ENCODE data around the gene PRKCE.

PRKCE gene

DNA sequence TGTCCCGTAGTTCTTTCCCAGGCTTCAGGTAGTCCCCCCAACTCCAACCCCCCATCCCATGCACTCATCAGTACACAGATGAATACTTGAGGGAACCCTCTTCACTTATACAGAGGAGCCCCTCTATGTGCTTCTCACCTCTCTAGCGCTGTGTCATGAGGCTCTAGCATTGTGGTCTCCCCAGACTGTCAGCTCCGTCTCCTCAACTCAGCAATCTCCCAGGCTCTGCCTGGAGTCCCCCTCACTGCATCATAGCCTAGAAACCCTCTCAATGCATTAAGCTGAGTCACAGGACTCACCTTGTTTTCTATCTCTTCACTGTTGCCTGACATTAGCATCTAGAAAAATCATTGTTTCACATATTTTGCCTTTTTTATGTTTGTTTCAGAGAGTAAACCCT, 20.2 kb upstream of the PRKCE start:
- H3K36me3 ChIP-seq (ENCODE audit: control insufficient read depth, insufficient read depth, low read length) = no peaks in the 10 kb centered on the region
- H3K27ac ChIP-seq (ENCODE audit: insufficient read depth, low read depth, low read length, poor library complexity, severe bottlenecking) = no peak overlapping the region
- no peaks in the 10 kb centered on the region for H3K27me3 ChIP-seq (ENCODE audit: control insufficient read depth, insufficient read depth, low read length, poor library complexity, severe bottlenecking)
- H3K4me1 ChIP-seq (ENCODE audit: control insufficient read depth, insufficient read depth, low read length) = no peaks in the 10 kb centered on the region
- no peak overlapping the region for H3K4me3 ChIP-seq (ENCODE audit: insufficient read depth, low read depth, low read length)
- 85 to 93% methylated on average over 3 of the region's 3 CpGs for WGBS, 2 experiments
- no peaks in the 10 kb centered on the region for H3K9me3 ChIP-seq (ENCODE audit: control insufficient read depth, low read length)

DNA sequence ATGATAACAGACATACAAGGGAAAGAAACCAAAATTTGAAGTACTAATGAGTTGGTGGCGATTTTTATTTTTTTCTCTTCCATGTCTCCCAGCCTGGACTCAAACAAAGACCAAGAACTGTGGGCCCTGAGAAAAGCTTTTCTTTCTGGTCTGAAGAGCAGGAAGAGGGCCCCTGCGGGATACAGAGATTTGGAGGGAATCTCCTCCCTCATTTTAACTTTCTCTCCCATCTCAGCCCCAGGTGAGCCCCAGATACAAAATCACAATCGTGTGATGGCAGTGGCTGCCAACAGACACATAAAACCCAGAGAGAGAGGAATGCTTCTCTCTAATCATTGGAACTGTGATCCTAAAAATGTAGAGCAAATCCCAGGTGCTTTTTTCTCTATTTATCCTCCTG, 19.5 kb upstream of the PRKCE start:
- no peaks in the 10 kb centered on the region for H3K9me3 ChIP-seq (ENCODE audit: control insufficient read depth, low read length)
- H3K27ac ChIP-seq (ENCODE audit: insufficient read depth, low read depth, low read length, poor library complexity, severe bottlenecking) = no peak overlapping the region
- no peak overlapping the region for H3K4me3 ChIP-seq (ENCODE audit: insufficient read depth, low read depth, low read length)
- WGBS, 2 experiments = 53 to 54% methylated on average over 3 of the region's 3 CpGs
- no peaks in the 10 kb centered on the region for H3K4me1 ChIP-seq (ENCODE audit: control insufficient read depth, insufficient read depth, low read length)
- no peaks in the 10 kb centered on the region for H3K27me3 ChIP-seq (ENCODE audit: control insufficient read depth, insufficient read depth, low read length, poor library complexity, severe bottlenecking)
- no peaks in the 10 kb centered on the region for H3K36me3 ChIP-seq (ENCODE audit: control insufficient read depth, insufficient read depth, low read length)

GRCh38 chr2:45634223-45634622, 17.3 kb upstream of the PRKCE start:
- Histone ChIP-seq H3K9me3 (ENCODE audit: control insufficient read depth, low read length) (no peaks in the 10 kb centered on the region), H3K4me1 (ENCODE audit: control insufficient read depth, insufficient read depth, low read length) (no peaks in the 10 kb centered on the region), H3K27ac (ENCODE audit: insufficient read depth, low read depth, low read length, poor library complexity, severe bottlenecking) (no peak overlapping the region), H3K36me3 (ENCODE audit: control insufficient read depth, insufficient read depth, low read length) (no peaks in the 10 kb centered on the region), H3K4me3 (ENCODE audit: insufficient read depth, low read depth, low read length) (no peak overlapping the region), H3K27me3 (ENCODE audit: control insufficient read depth, insufficient read depth, low read length, poor library complexity, severe bottlenecking) (no peaks in the 10 kb centered on the region)
- WGBS, 2 experiments = 87 to 96% methylated on average over 5 of the region's 5 CpGs

DNA sequence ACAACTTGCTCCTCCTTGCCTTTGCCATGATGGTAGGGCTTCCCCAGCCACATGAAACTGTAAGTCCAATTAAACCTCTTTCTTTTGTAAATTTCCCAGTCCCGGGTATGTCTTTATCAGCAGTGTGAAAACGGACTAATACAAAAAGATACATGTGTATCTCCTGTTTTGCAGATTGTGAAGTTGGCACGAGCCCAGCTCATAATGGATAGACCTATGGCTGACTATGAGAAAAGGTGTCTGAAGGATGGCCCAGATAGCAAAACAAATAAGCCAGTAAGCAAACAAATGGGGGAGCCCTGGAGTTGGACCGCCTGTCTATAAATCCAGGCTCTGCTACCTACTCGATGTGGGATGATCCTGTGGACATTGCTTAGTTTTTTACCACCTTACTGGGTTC, 15.5 kb upstream of the PRKCE start:
- Histone ChIP-seq H3K27ac (ENCODE audit: insufficient read depth, low read depth, low read length, poor library complexity, severe bottlenecking) (no peak overlapping the region), H3K4me3 (ENCODE audit: insufficient read depth, low read depth, low read length) (no peak overlapping the region), H3K9me3 (ENCODE audit: control insufficient read depth, low read length) (no peaks in the 10 kb centered on the region), H3K27me3 (ENCODE audit: control insufficient read depth, insufficient read depth, low read length, poor library complexity, severe bottlenecking) (no peaks in the 10 kb centered on the region), H3K4me1 (ENCODE audit: control insufficient read depth, insufficient read depth, low read length) (no peaks in the 10 kb centered on the region), H3K36me3 (ENCODE audit: control insufficient read depth, insufficient read depth, low read length) (no peaks in the 10 kb centered on the region)
- WGBS, 2 experiments = 89 to 92% methylated on average over 5 of the region's 5 CpGs

GRCh38 chr2:45637440-45637839, 14.0 kb upstream of the PRKCE start:
- H3K4me3 ChIP-seq (ENCODE audit: insufficient read depth, low read depth, low read length) = no peak overlapping the region
- H3K36me3 ChIP-seq (ENCODE audit: control insufficient read depth, insufficient read depth, low read length) = no peaks in the 10 kb centered on the region
- H3K4me1 ChIP-seq (ENCODE audit: control insufficient read depth, insufficient read depth, low read length) = no peaks in the 10 kb centered on the region
- H3K27me3 ChIP-seq (ENCODE audit: control insufficient read depth, insufficient read depth, low read length, poor library complexity, severe bottlenecking) = peaks cover 5% of the 10 kb centered on the region
- no peak overlapping the region for H3K27ac ChIP-seq (ENCODE audit: insufficient read depth, low read depth, low read length, poor library complexity, severe bottlenecking)
- H3K9me3 ChIP-seq (ENCODE audit: control insufficient read depth, low read length) = no peaks in the 10 kb centered on the region
- 96 to 98% methylated on average over 5 of the region's 5 CpGs for WGBS, 2 experiments

DNA sequence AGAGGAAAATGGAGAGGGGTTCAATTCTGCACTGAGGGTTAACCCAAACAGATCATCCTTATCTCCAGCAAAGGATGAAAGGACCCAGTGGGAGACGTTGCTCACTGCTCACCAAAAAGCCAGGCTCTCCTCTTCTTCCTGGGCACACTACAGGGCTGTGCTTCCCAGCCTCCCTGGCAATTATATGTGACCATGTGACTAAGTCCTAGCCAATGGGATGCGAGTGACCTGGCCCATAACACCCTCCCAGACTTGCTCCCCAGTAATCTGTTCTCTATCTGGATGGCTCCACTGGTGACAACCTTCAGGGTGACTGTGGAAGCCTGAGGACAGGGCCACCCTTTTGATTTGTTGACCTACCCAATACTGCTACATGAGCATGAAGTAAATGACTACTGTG, 10.9 kb upstream of the PRKCE start:
- Histone ChIP-seq H3K36me3 (ENCODE audit: control insufficient read depth, insufficient read depth, low read length) (no peaks in the 10 kb centered on the region), H3K4me3 (ENCODE audit: insufficient read depth, low read depth, low read length) (no peak overlapping the region), H3K27ac (ENCODE audit: insufficient read depth, low read depth, low read length, poor library complexity, severe bottlenecking) (no peak overlapping the region), H3K9me3 (ENCODE audit: control insufficient read depth, low read length) (no peaks in the 10 kb centered on the region), H3K27me3 (ENCODE audit: control insufficient read depth, insufficient read depth, low read length, poor library complexity, severe bottlenecking) (peaks cover 26% of the 10 kb centered on the region), H3K4me1 (ENCODE audit: control insufficient read depth, insufficient read depth, low read length) (no peaks in the 10 kb centered on the region)
- WGBS, 2 experiments = 87 to 93% methylated on average over 2 of the region's 2 CpGs

GRCh38 chr2:45643095-45643494, 8.4 kb upstream of the PRKCE start:
- H3K27me3 ChIP-seq (ENCODE audit: control insufficient read depth, insufficient read depth, low read length, poor library complexity, severe bottlenecking) = peaks cover 45% of the 10 kb centered on the region
- no peak overlapping the region for H3K27ac ChIP-seq (ENCODE audit: insufficient read depth, low read depth, low read length, poor library complexity, severe bottlenecking)
- peak overlapping the region; percentile 35 for H3K4me3 ChIP-seq (ENCODE audit: insufficient read depth, low read depth, low read length)

GRCh38 chr2:45643543-45644542, 7.6 kb upstream of the PRKCE start:
- Histone ChIP-seq H3K36me3 (ENCODE audit: control insufficient read depth, insufficient read depth, low read length) (no peaks in the 10 kb centered on the region), H3K4me3 (ENCODE audit: insufficient read depth, low read depth, low read length) (peak overlapping the region; percentile 35), H3K4me1 (ENCODE audit: control insufficient read depth, insufficient read depth, low read length) (no peaks in the 10 kb centered on the region), H3K27me3 (ENCODE audit: control insufficient read depth, insufficient read depth, low read length, poor library complexity, severe bottlenecking) (peaks cover 53% of the 10 kb centered on the region), H3K9me3 (ENCODE audit: control insufficient read depth, low read length) (no peaks in the 10 kb centered on the region), H3K27ac (ENCODE audit: insufficient read depth, low read depth, low read length, poor library complexity, severe bottlenecking) (no peak overlapping the region)
- 14 to 16% methylated on average over 49 of the region's 49 CpGs for WGBS, 2 experiments

More at GRCh38 chr2:45643095-45643494, 8.4 kb upstream of the PRKCE start:
- H3K4me1 ChIP-seq (ENCODE audit: control insufficient read depth, insufficient read depth, low read length) = no peaks in the 10 kb centered on the region
- H3K36me3 ChIP-seq (ENCODE audit: control insufficient read depth, insufficient read depth, low read length) = no peaks in the 10 kb centered on the region
- H3K9me3 ChIP-seq (ENCODE audit: control insufficient read depth, low read length) = no peaks in the 10 kb centered on the region
- WGBS, 2 experiments = 48 to 50% methylated on average over 11 of the region's 11 CpGs

GRCh38 chr2:45646289-45646688, 5.2 kb upstream of the PRKCE start:
- WGBS, 2 experiments = 93 to 96% methylated on average over 2 of the region's 2 CpGs
- Histone ChIP-seq H3K4me3 (ENCODE audit: insufficient read depth, low read depth, low read length) (no peak overlapping the region), H3K9me3 (ENCODE audit: control insufficient read depth, low read length) (no peaks in the 10 kb centered on the region), H3K27me3 (ENCODE audit: control insufficient read depth, insufficient read depth, low read length, poor library complexity, severe bottlenecking) (peaks cover 68% of the 10 kb centered on the region), H3K27ac (ENCODE audit: insufficient read depth, low read depth, low read length, poor library complexity, severe bottlenecking) (no peak overlapping the region), H3K4me1 (ENCODE audit: control insufficient read depth, insufficient read depth, low read length) (peaks cover 3% of the 10 kb centered on the region), H3K36me3 (ENCODE audit: control insufficient read depth, insufficient read depth, low read length) (no peaks in the 10 kb centered on the region)

DNA sequence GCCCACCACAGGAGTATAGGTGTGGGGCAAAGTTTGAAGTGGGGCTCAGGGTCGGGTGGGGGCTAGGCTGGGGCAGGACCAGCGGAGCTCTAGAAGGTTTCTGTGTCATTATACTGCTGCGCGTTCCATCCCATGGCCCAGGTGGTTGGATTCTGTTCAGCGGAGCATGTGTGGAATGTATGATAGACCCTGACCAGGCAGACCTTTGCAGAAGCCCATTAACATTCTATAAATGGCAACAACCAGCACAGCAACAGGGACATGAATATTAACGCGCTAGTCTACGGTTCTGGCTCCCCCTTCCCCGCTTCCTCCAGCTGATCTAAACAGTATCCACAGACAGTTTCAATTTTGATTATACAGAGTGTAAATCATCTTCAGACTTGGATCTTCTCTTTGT, 4.1 kb upstream of the PRKCE start:
- Histone ChIP-seq H3K27ac (ENCODE audit: insufficient read depth, low read depth, low read length, poor library complexity, severe bottlenecking) (no peak overlapping the region), H3K27me3 (ENCODE audit: control insufficient read depth, insufficient read depth, low read length, poor library complexity, severe bottlenecking) (peaks cover 74% of the 10 kb centered on the region), H3K4me1 (ENCODE audit: control insufficient read depth, insufficient read depth, low read length) (peaks cover 4% of the 10 kb centered on the region), H3K36me3 (ENCODE audit: control insufficient read depth, insufficient read depth, low read length) (no peaks in the 10 kb centered on the region), H3K4me3 (ENCODE audit: insufficient read depth, low read depth, low read length) (no peak overlapping the region), H3K9me3 (ENCODE audit: control insufficient read depth, low read length) (no peaks in the 10 kb centered on the region)
- 85 to 87% methylated on average over 9 of the region's 9 CpGs for WGBS, 2 experiments

Measured in ectodermal cell (in vitro differentiated cells).